ENCODE results near the gene DYNC1H1. TPM values are rescaled to one million over a fixed set of nuclear protein-coding genes. Genes with fewer than 3 reads are reported as not detected.
A peak's percentile ranks its signal among the peaks of the same experiment; 100 is the strongest.

The DYNC1H1 gene
- total RNA-seq, 4 donors from 2014 or later: 486 to 737 (median 718) TPM

GRCh38 chr14:102094101-102094500, 129.7 kb downstream of the DYNC1H1 start:
- in situ Hi-C loops (cut with MboI; ENCODE audit: low sequenced_read_pairs in 4 of 4) (loop anchor here (10.0 to 25.0 kb wide), 3 partner anchors 49 to 382 kb away; partner anchors contain the start of gene DYNC1H1 (in 1 of the 4)), intact Hi-C loops (cut with DNase I; ENCODE audit: low total_unique reads) (no loop called here)
- Histone ChIP-seq H3K36me3 (no peaks in the 10 kb centered on the region), H3K27ac (no peak overlapping the region), H3K27me3 (no peaks in the 10 kb centered on the region), H3K4me3 (no peak overlapping the region), H3K4me1 (peaks cover 7% of the 10 kb centered on the region in 2 donors), H3K9me3 (no peaks in the 10 kb centered on the region)
- DNase-seq (no peak), ATAC-seq (no peak)
- TF ChIP-seq CTCF (IDR thresholded peaks at IDR 0.05 in 4 of 5, conservative IDR thresholded peaks at IDR 0.05 in 1 of 5) (no peak), POLR2A (IDR thresholded peaks at IDR 0.05) (no peak)

GRCh38 chr14:102095231-102095870, 131.0 kb downstream of the DYNC1H1 start:
- no peaks in the 10 kb centered on the region for H3K27me3 ChIP-seq
- H3K36me3 ChIP-seq: no peaks in the 10 kb centered on the region
- TF ChIP-seq CTCF (IDR thresholded peaks at IDR 0.05 in 4 of 5, conservative IDR thresholded peaks at IDR 0.05 in 1 of 5) (no peak), POLR2A (IDR thresholded peaks at IDR 0.05) (no peak)
- intact Hi-C loops (cut with DNase I; ENCODE audit: low total_unique reads): no loop called here
- in situ Hi-C loops (cut with MboI; ENCODE audit: low sequenced_read_pairs in 4 of 4): loop anchor here (5.0 to 25.0 kb wide), 6 partner anchors 33 to 383 kb away; partner anchors contain the start of gene DYNC1H1 (in 3 of the 4)
- no peak overlapping the region for H3K4me3 ChIP-seq
- peaks cover 7% of the 10 kb centered on the region in 2 donors for H3K4me1 ChIP-seq
- no peaks in the 10 kb centered on the region for H3K9me3 ChIP-seq
- H3K27ac ChIP-seq: no peak overlapping the region
- ATAC-seq: no peak
- DNase-seq: no peak

DNA sequence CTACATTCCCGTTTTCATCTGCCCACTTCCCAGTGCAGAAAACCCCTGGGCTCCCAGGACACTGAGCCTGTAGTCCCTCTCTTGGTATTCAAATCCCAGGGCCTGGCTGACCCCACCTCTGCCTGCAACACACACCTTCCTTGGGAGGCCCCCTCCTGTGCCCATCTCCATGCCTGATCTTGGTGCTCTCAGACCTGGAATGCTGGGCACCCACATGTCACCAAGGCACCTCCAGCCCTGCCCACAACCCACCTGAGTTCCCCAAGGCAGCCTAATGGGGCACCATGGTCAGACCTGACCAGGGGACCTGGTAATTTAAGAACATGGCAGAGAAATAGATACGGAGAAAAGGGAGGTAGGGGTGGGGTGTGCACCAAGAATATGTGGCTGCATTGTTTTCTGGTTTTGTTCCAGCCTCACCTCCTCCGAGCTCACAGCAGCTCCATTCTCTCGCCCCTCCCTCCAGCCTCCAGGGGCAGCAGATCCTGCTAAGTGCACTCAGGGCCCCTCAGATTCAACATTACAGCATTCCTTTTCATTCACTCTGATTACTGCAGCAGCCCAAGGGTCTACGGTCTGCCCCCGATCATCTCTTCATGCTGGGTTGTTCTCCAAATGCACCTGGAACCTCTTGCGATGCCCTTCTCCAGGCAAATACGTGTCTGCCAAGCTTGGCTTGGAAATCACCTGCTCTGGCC, 131.6 kb downstream of the DYNC1H1 start:
- Histone ChIP-seq H3K27me3 (no peaks in the 10 kb centered on the region), H3K4me1 (peaks cover 7% of the 10 kb centered on the region in 2 donors), H3K36me3 (no peaks in the 10 kb centered on the region), H3K4me3 (no peak overlapping the region), H3K9me3 (no peaks in the 10 kb centered on the region), H3K27ac (no peak overlapping the region)
- intact Hi-C loops (cut with DNase I; ENCODE audit: low total_unique reads) (loop anchor here (1.0 to 2.0 kb wide), 3 partner anchors 33 to 389 kb away; no protein-coding TSS in a partner anchor), in situ Hi-C loops (cut with MboI; ENCODE audit: low sequenced_read_pairs in 4 of 4) (loop anchor here (5.0 to 25.0 kb wide), 6 partner anchors 34 to 384 kb away; partner anchors contain the start of gene DYNC1H1 (in 3 of the 4))
- ATAC-seq (peak in 1 of 2 donors; percentile 18), DNase-seq (no peak)
- TF ChIP-seq CTCF (IDR thresholded peaks at IDR 0.05 in 4 of 5, conservative IDR thresholded peaks at IDR 0.05 in 1 of 5): no peak
- no peak for TF ChIP-seq POLR2A (IDR thresholded peaks at IDR 0.05)

- Histone ChIP-seq H3K27ac (peak overlapping the region in 1 of 4 donors; percentile 16), H3K27me3 (no peaks in the 10 kb centered on the region), H3K4me1 (peaks cover 7% of the 10 kb centered on the region in 2 donors), H3K36me3 (no peaks in the 10 kb centered on the region), H3K4me3 (no peak overlapping the region), H3K9me3 (no peaks in the 10 kb centered on the region)
- TF ChIP-seq CTCF (IDR thresholded peaks at IDR 0.05 in 4 of 5, conservative IDR thresholded peaks at IDR 0.05 in 1 of 5) (peak; percentile 73 to 87 (median 77)), POLR2A (IDR thresholded peaks at IDR 0.05) (no peak)
- ATAC-seq (peak; percentile 89), DNase-seq (peak; percentile 72 to 75)
- intact Hi-C loops (cut with DNase I; ENCODE audit: low total_unique reads): loop anchor here (1.0 to 2.0 kb wide), 3 partner anchors 34 to 390 kb away; no protein-coding TSS in a partner anchor
- in situ Hi-C loops (cut with MboI; ENCODE audit: low sequenced_read_pairs in 4 of 4): loop anchor here (5.0 to 25.0 kb wide), 6 partner anchors 34 to 384 kb away; partner anchors contain the start of gene DYNC1H1 (in 3 of the 4)
Observed at GRCh38 chr14:102096569-102097188, 132.3 kb downstream of the DYNC1H1 start.
